Hepatocyte (in vitro differentiated cells): ENCODE results near the gene LARP4B. TPM values are rescaled to one million over a fixed set of nuclear protein-coding genes. Genes with fewer than 3 reads are reported as not detected.

ENCODE experiments used
- DNase-seq: peaks from one replicate; pipeline ENCODE4 v3.0.0-alpha.2; 2016; ENCODE audit warnings: low spot score
- H2AFZ ChIP-seq: fragments of 200-600 bp; sonication (generic); 2 replicates; pipeline ENCODE4 v1.6.0; 2016; ENCODE audit warnings: antibody characterized with exemption, mild to moderate bottlenecking
- H3K27ac ChIP-seq: fragments of 200-600 bp; sonication (generic); 2 replicates; pipeline ENCODE4 v1.5.1; 2016; ENCODE audit warnings: mild to moderate bottlenecking
- H3K27me3 ChIP-seq: fragments of 200-600 bp; sonication (generic); 2 replicates; pipeline ENCODE4 v1.6.1; 2016
- H3K36me3 ChIP-seq: fragments of 200-600 bp; sonication (generic); replicated peaks from 2 replicates; pipeline ENCODE4 v1.5.1; 2016; ENCODE audit warnings: low read depth; ENCODE audit not compliant: insufficient read depth
- H3K4me1 ChIP-seq: fragments of 200-600 bp; sonication (generic); 2 replicates; pipeline ENCODE4 v1.5.1; 2016; ENCODE audit warnings: mild to moderate bottlenecking, moderate library complexity; ENCODE audit not compliant: insufficient read depth
- H3K4me2 ChIP-seq: fragments of 200-600 bp; sonication (generic); 2 replicates; pipeline ENCODE4 v1.6.0; 2016
- H3K4me3 ChIP-seq: fragments of 200-600 bp; sonication (generic); 2 replicates; pipeline ENCODE4 v1.5.1; 2016; ENCODE audit warnings: mild to moderate bottlenecking
- H3K79me2 ChIP-seq: fragments of 200-600 bp; sonication (generic); 2 replicates; pipeline ENCODE4 v1.6.0; 2017; ENCODE audit warnings: mild to moderate bottlenecking
- H3K9me2 ChIP-seq: fragments of 200-600 bp; sonication (generic); replicated peaks from 2 replicates; pipeline ENCODE4 v1.6.0; 2017; ENCODE audit warnings: mild to moderate bottlenecking; ENCODE audit not compliant: insufficient read depth
- H3K9me3 ChIP-seq: fragments of 200-600 bp; sonication (generic); 2 replicates; pipeline ENCODE4 v1.5.1; 2016; ENCODE audit warnings: low read depth, mild to moderate bottlenecking
- H4K20me1 ChIP-seq: fragments of 200-600 bp; sonication (generic); 2 replicates; pipeline ENCODE4 v1.6.0; 2016; ENCODE audit warnings: mild to moderate bottlenecking; ENCODE audit not compliant: insufficient read depth, poor library complexity, severe bottlenecking
- EZH2 ChIP-seq: fragments of 200-600 bp; sonication (generic); IDR thresholded peaks from 2 replicates; pipeline ENCODE4 v1.6.1; 2016; ENCODE audit warnings: antibody characterized with exemption, mild to moderate bottlenecking, borderline replicate concordance
- EZH2phosphoT487 ChIP-seq: fragments of 200-600 bp; sonication (generic); IDR thresholded peaks from one replicate; pipeline ENCODE4 v1.6.1; 2018; ENCODE audit warnings: antibody characterized with exemption, mild to moderate bottlenecking, low read depth, moderate library complexity; ENCODE audit not compliant: unreplicated experiment, severe bottlenecking
- WGBS: methylation state at CpG from one replicate; pipeline ENCODE4 v1.1.6; 2016; ENCODE audit warnings: low lambda C conversion rate; ENCODE audit errors: missing lambda C conversion rate; 5-methylcytosine and 5-hydroxymethylcytosine counted together
- polyA plus RNA-seq: library from polyadenylated mRNA; unstranded; fragments of >200 nt; fragmentation: Nextera tagmentation; extraction: Ambion mirVana; gene quantifications from 2 replicates; pipeline ENCODE4 v1.2.1, GENCODE V29; 2016
- total RNA-seq: library from RNA; depleted of rRNA; stranded (reverse); fragments of >200 nt; gene quantifications from 2 replicates; pipeline ENCODE4 v1.2.3, GENCODE V29; 2014
- TF ChIP-seq, protein P1 (sequence below): fragments of 200-600 bp; sonication (generic); IDR thresholded peaks from 2 replicates; pipeline ENCODE4 v1.5.1; 2016; ENCODE audit warnings: antibody characterized with exemption, mild to moderate bottlenecking; ENCODE audit not compliant: poor library complexity

LARP4B gene
- total and polyA plus RNA-seq, 2 experiments from 2014 or later, result 28.4 to 43.4 TPM

DNA sequence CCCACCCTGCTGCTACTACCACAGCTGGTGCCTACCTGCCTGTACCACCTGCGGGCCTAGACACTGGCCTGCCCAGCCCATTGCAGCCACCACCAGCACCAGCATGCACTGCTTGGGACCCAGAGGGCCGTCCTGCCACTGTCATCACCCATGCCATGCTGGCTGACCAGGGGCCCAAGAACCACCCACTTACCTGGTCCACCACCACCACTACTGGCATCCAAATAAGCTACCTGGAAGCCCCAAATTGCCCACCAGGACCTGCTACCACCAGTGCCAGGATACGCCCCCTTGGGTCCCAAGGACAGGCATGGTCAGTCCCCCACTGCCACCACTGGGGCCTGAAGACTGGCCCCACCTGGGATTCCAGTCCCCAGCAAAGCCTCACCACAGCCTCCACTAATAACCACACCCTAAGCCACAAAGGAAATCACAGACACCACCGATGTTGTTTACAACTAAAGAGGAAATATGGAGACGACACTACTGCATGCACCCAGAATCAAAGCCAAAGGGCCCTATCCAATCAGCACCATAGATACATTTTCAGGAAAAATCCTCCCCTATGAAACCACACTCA is 171.5 kb downstream of the LARP4B start:
- Histone ChIP-seq H3K4me3 (no peak overlapping the region), H3K4me2 (no peak overlapping the region), H3K79me2 (no peaks in the 10 kb centered on the region), H3K27ac (no peak overlapping the region), H3K36me3 (no peaks in the 10 kb centered on the region), H3K9me2 (no peaks in the 10 kb centered on the region), H3K4me1 (no peaks in the 10 kb centered on the region), H4K20me1 (no peaks in the 10 kb centered on the region), H3K9me3 (no peaks in the 10 kb centered on the region), H3K27me3 (no peaks in the 10 kb centered on the region), H2AFZ (no peak overlapping the region)
- DNase-seq, result no peak
- 92% methylated on average over 5 of the region's 5 CpGs for WGBS
- TF ChIP-seq EZH2, result no peak
- TF ChIP-seq EZH2phosphoT487, result no peak
- TF ChIP-seq, protein P1, sequence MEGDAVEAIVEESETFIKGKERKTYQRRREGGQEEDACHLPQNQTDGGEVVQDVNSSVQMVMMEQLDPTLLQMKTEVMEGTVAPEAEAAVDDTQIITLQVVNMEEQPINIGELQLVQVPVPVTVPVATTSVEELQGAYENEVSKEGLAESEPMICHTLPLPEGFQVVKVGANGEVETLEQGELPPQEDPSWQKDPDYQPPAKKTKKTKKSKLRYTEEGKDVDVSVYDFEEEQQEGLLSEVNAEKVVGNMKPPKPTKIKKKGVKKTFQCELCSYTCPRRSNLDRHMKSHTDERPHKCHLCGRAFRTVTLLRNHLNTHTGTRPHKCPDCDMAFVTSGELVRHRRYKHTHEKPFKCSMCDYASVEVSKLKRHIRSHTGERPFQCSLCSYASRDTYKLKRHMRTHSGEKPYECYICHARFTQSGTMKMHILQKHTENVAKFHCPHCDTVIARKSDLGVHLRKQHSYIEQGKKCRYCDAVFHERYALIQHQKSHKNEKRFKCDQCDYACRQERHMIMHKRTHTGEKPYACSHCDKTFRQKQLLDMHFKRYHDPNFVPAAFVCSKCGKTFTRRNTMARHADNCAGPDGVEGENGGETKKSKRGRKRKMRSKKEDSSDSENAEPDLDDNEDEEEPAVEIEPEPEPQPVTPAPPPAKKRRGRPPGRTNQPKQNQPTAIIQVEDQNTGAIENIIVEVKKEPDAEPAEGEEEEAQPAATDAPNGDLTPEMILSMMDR, result no peak

Other genes starting within 250 kb of the LARP4B start
- 9.9 and 12.8 TPM in 2 replicates for gene DIP2C, start 242.0 kb downstream of the LARP4B start, total RNA-seq
- 11.1 and 13.2 TPM in 2 replicates for gene DIP2C, start 242.0 kb downstream of the LARP4B start, polyA plus RNA-seq
- gene GTPBP4, start 56.7 kb upstream of the LARP4B start, total RNA-seq, result 33.6 and 34.2 TPM in 2 replicates
- gene GTPBP4, start 56.7 kb upstream of the LARP4B start, polyA plus RNA-seq, result 55.5 and 59.4 TPM in 2 replicates
- gene IDI2, start 94.2 kb upstream of the LARP4B start, total RNA-seq, result 0.33 TPM in 1 of 2 replicates, not detected in the other
- gene IDI2, start 94.2 kb upstream of the LARP4B start, polyA plus RNA-seq, result 0.29 TPM in 1 of 2 replicates, not detected in the other
- gene IDI1, start 117.4 kb upstream of the LARP4B start, total RNA-seq, result 270 and 303 TPM in 2 replicates
- gene IDI1, start 117.4 kb upstream of the LARP4B start, polyA plus RNA-seq, result 214 and 228 TPM in 2 replicates
- gene WDR37, start 124.7 kb upstream of the LARP4B start, total RNA-seq, result 12.3 and 15.2 TPM in 2 replicates
- gene WDR37, start 124.7 kb upstream of the LARP4B start, polyA plus RNA-seq, result 8.6 and 13.2 TPM in 2 replicates